Mesendoderm (in vitro differentiated cells): Measurements from ENCODE around the gene LYRM4.

Experiments
- DNase-seq: peaks from one replicate; pipeline ENCODE4 v3.0.0; 2013
- H2AK5ac ChIP-seq: 2 replicates; pipeline ENCODE4 v1.6.1; 2013; ENCODE audit warnings: low read length, inconsistent platforms
- H2BK120ac ChIP-seq: 2 replicates; pipeline ENCODE4 v1.6.1; 2013; ENCODE audit warnings: low read depth, mild to moderate bottlenecking, low read length, moderate library complexity, mixed read lengths
- H2BK15ac ChIP-seq: replicated peaks from 2 replicates; pipeline ENCODE4 v1.6.1; 2013; ENCODE audit warnings: low read depth, mild to moderate bottlenecking, moderate library complexity
- H2BK5ac ChIP-seq: 2 replicates; pipeline ENCODE4 v1.6.1; 2013; ENCODE audit warnings: low read length, inconsistent platforms
- H3K18ac ChIP-seq: 2 replicates; pipeline ENCODE4 v1.6.1; 2013; ENCODE audit warnings: mild to moderate bottlenecking, low read length, mixed read lengths
- H3K23ac ChIP-seq: one replicate; pipeline ENCODE4 v1.6.1; 2013; ENCODE audit warnings: low read length
- H3K27ac ChIP-seq: 2 replicates; pipeline ENCODE4 v1.5.1; 2013; ENCODE audit warnings: low read depth, mild to moderate bottlenecking, inconsistent platforms, low read length, moderate library complexity
- H3K27me3 ChIP-seq: 2 replicates; pipeline ENCODE4 v1.6.1; 2013; ENCODE audit warnings: low read length, control low read depth, mild to moderate bottlenecking, inconsistent platforms; ENCODE audit not compliant: insufficient read depth, poor library complexity
- H3K36me3 ChIP-seq: 2 replicates; pipeline ENCODE4 v1.6.1; 2013; ENCODE audit warnings: low read length, inconsistent platforms; ENCODE audit not compliant: control insufficient read depth, insufficient read depth
- H3K4ac ChIP-seq: one replicate; pipeline ENCODE4 v1.6.1; 2013; ENCODE audit warnings: low read depth, mild to moderate bottlenecking, low read length, moderate library complexity
- H3K4me1 ChIP-seq: 2 replicates; pipeline ENCODE4 v1.6.1; 2013; ENCODE audit warnings: low read depth, low read length, inconsistent platforms; ENCODE audit not compliant: control insufficient read depth
- H3K4me2 ChIP-seq: 2 replicates; pipeline ENCODE4 v1.6.1; 2013; ENCODE audit warnings: low read length
- H3K4me3 ChIP-seq: 2 replicates; pipeline ENCODE4 v1.5.1; 2013; ENCODE audit warnings: mild to moderate bottlenecking, low read length
- H3K56ac ChIP-seq: one replicate; pipeline ENCODE4 v1.6.1; 2013; ENCODE audit warnings: low read length
- H3K79me1 ChIP-seq: 2 replicates; pipeline ENCODE4 v1.6.1; 2013; ENCODE audit warnings: low read length, inconsistent platforms
- H3K79me2 ChIP-seq: 2 replicates; pipeline ENCODE4 v1.6.1; 2013; ENCODE audit warnings: mild to moderate bottlenecking, low read length; ENCODE audit not compliant: control insufficient read depth, insufficient read depth
- H3K9ac ChIP-seq: 2 replicates; pipeline ENCODE4 v1.6.1; 2013; ENCODE audit warnings: low read length, inconsistent platforms
- H4K5ac ChIP-seq: one replicate; pipeline ENCODE4 v1.6.1; 2013; ENCODE audit warnings: low read length
- H4K8ac ChIP-seq: one replicate; pipeline ENCODE4 v1.6.1; 2013; ENCODE audit warnings: low read depth, mild to moderate bottlenecking, control low read depth, low read length, moderate library complexity
- WGBS: extraction: QIAGEN DNeasy Blood & Tissue Kit; methylation state at CpG from one replicate; pipeline ENCODE4 v1.1.7; 2013; ENCODE audit warnings: low lambda C conversion rate, missing lambda C conversion rate; ENCODE audit not compliant: insufficient coverage; ENCODE audit errors: extremely low coverage; 5-methylcytosine and 5-hydroxymethylcytosine counted together

The LYRM4 gene

GRCh38 chr6:5215159-5215558 lies 45.6 kb downstream of the LYRM4 start:
- H3K18ac ChIP-seq: no peak overlapping the region

GRCh38 chr6:5214570-5215052 lies 46.1 kb downstream of the LYRM4 start:
- Histone ChIP-seq H2BK120ac (no peak overlapping the region), H3K4ac (no peak overlapping the region), H3K4me1 (no peaks in the 10 kb centered on the region), H3K56ac (no peak overlapping the region), H3K4me3 (no peak overlapping the region), H3K4me2 (no peak overlapping the region), H3K18ac (no peak overlapping the region), H3K27me3 (no peaks in the 10 kb centered on the region), H3K79me2 (no peaks in the 10 kb centered on the region), H4K8ac (no peak overlapping the region), H3K9ac (no peak overlapping the region), H3K79me1 (peaks cover 1% of the 10 kb centered on the region), H3K27ac (no peak overlapping the region), H2BK15ac (no peak overlapping the region), H3K23ac (no peak overlapping the region), H3K36me3 (peaks cover 1% of the 10 kb centered on the region), H2BK5ac (no peak overlapping the region), H2AK5ac (no peak overlapping the region), H4K5ac (no peak overlapping the region)
- WGBS: no CpG with 5 or more reads among the region's 10 CpGs
- DNase-seq: peak; percentile 69

More at GRCh38 chr6:5215159-5215558, 45.6 kb downstream of the LYRM4 start:
- WGBS: no CpG with 5 or more reads among the region's 2 CpGs
- Histone ChIP-seq H3K36me3 (peaks cover 1% of the 10 kb centered on the region), H3K4me2 (no peak overlapping the region), H2BK5ac (no peak overlapping the region), H3K27me3 (no peaks in the 10 kb centered on the region), H2BK15ac (no peak overlapping the region), H3K4me1 (no peaks in the 10 kb centered on the region), H3K4me3 (no peak overlapping the region), H3K27ac (no peak overlapping the region), H3K4ac (no peak overlapping the region), H3K56ac (no peak overlapping the region), H4K8ac (no peak overlapping the region), H3K79me2 (no peaks in the 10 kb centered on the region), H3K9ac (no peak overlapping the region), H4K5ac (no peak overlapping the region), H2AK5ac (no peak overlapping the region), H3K79me1 (peaks cover 4% of the 10 kb centered on the region), H2BK120ac (no peak overlapping the region), H3K23ac (no peak overlapping the region)
- no peak for DNase-seq

DNA sequence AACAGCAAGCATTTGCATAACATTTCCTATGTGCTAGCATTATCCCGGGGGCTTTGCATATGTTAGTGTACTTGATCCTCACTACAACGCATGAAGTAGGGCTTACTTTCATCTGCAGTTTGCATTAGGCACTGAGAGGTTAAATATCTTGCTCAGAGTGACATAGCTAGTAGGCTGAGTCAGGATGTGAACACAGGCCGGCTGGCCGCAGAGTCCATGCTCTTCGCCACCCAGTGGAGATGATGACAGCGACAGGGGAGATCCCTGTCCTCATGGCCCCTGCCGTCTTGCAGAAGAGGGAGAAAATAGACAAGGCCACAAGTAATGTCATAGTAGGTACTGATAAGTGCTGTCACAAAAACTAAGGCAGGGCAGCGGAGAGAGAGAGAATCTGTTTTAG lies 46.9 kb downstream of the LYRM4 start:
- H3K9ac ChIP-seq: no peak overlapping the region
- no peak overlapping the region for H2BK5ac ChIP-seq
- H3K27me3 ChIP-seq: no peaks in the 10 kb centered on the region

GRCh38 chr6:5211492-5211891 lies 49.3 kb downstream of the LYRM4 start:
- Histone ChIP-seq H2BK120ac (no peak overlapping the region), H2BK5ac (no peak overlapping the region), H3K27me3 (no peaks in the 10 kb centered on the region), H4K5ac (no peak overlapping the region), H2BK15ac (no peak overlapping the region), H3K4me1 (no peaks in the 10 kb centered on the region), H3K23ac (no peak overlapping the region), H4K8ac (no peak overlapping the region), H3K79me2 (no peaks in the 10 kb centered on the region), H3K4ac (no peak overlapping the region), H3K18ac (no peak overlapping the region), H3K56ac (no peak overlapping the region), H3K4me3 (no peak overlapping the region), H3K4me2 (no peak overlapping the region), H3K36me3 (peaks cover 1% of the 10 kb centered on the region), H3K27ac (no peak overlapping the region), H2AK5ac (no peak overlapping the region), H3K79me1 (peaks cover 3% of the 10 kb centered on the region), H3K9ac (no peak overlapping the region)
- no peak for DNase-seq
- WGBS: no CpG with 5 or more reads among the region's 1 CpG

More for the DNA sequence above, 46.9 kb downstream of the LYRM4 start:
- Histone ChIP-seq H3K79me2 (no peaks in the 10 kb centered on the region), H3K23ac (no peak overlapping the region), H3K56ac (no peak overlapping the region), H3K18ac (no peak overlapping the region), H3K36me3 (peaks cover 1% of the 10 kb centered on the region), H3K4me2 (no peak overlapping the region), H3K79me1 (peaks cover 1% of the 10 kb centered on the region), H3K27ac (no peak overlapping the region), H2BK120ac (no peak overlapping the region), H2BK15ac (no peak overlapping the region), H4K5ac (no peak overlapping the region), H3K4me1 (no peaks in the 10 kb centered on the region), H4K8ac (no peak overlapping the region), H3K4me3 (no peak overlapping the region), H3K4ac (no peak overlapping the region), H2AK5ac (no peak overlapping the region)
- no CpG with 5 or more reads among the region's 8 CpGs for WGBS
- no peak for DNase-seq

DNA sequence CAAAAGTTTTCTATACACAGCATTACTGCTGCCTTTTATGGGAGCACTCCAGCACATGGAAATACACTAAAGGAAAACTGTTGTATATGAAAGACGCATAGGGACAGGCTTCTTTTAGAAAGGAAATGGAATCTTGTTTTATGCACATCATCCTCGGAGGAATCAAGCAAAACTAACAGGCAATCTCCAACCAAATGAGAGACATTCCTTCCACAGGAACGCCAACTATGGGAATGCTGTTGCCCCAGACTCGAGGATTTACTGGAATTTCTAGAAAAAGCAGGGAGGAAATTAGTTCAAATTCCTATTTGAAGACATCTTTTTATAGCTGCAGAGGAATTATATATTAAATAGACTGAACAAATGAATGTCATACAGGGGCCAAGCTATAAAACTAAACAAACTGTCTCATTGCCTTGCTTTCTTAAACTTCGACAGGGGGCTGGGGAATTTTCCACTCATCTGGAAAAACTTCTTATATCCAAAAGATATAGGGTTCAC lies 52.2 kb downstream of the LYRM4 start:
- DNase-seq: no peak
- Histone ChIP-seq H2BK120ac (no peak overlapping the region), H3K4me2 (no peak overlapping the region), H2BK5ac (no peak overlapping the region), H3K23ac (no peak overlapping the region), H4K8ac (no peak overlapping the region), H3K27me3 (no peaks in the 10 kb centered on the region), H2AK5ac (no peak overlapping the region), H3K9ac (no peak overlapping the region), H3K18ac (no peak overlapping the region), H3K79me1 (peaks cover 5% of the 10 kb centered on the region), H3K4me1 (no peaks in the 10 kb centered on the region), H3K4ac (no peak overlapping the region), H2BK15ac (no peak overlapping the region), H4K5ac (no peak overlapping the region), H3K27ac (no peak overlapping the region), H3K56ac (no peak overlapping the region), H3K79me2 (no peaks in the 10 kb centered on the region), H3K4me3 (no peak overlapping the region), H3K36me3 (no peaks in the 10 kb centered on the region)
- no CpG with 5 or more reads among the region's 5 CpGs for WGBS

GRCh38 chr6:5208057-5208456 lies 52.7 kb downstream of the LYRM4 start:
- Histone ChIP-seq H3K23ac (no peak overlapping the region), H2BK120ac (no peak overlapping the region), H4K5ac (no peak overlapping the region), H4K8ac (no peak overlapping the region), H3K27me3 (no peaks in the 10 kb centered on the region), H3K4ac (no peak overlapping the region), H3K79me2 (no peaks in the 10 kb centered on the region), H3K18ac (no peak overlapping the region), H3K4me2 (no peak overlapping the region), H3K4me1 (no peaks in the 10 kb centered on the region), H3K27ac (no peak overlapping the region), H2BK15ac (no peak overlapping the region), H3K56ac (no peak overlapping the region), H3K36me3 (no peaks in the 10 kb centered on the region), H3K4me3 (no peak overlapping the region), H3K9ac (no peak overlapping the region), H2BK5ac (no peak overlapping the region), H2AK5ac (no peak overlapping the region), H3K79me1 (peaks cover 5% of the 10 kb centered on the region)
- WGBS: no CpG with 5 or more reads among the region's 2 CpGs
- no peak for DNase-seq
